GM10266 (cell line): ENCODE results near the gene STK32C.
"Not testable (repeated sequence)": the region's sequence is repeated elsewhere in the genome, so short reads cannot be mapped to it uniquely, and the experiment has no call there.

Experiments
- DNase-seq: peaks from one replicate; pipeline ENCODE4 v3.0.0; 2012; ENCODE audit errors: extremely low spot score
- CTCF ChIP-seq: IDR thresholded peaks from 2 replicates; pipeline ENCODE4 v1.5.1; 2012; ENCODE audit warnings: mild to moderate bottlenecking, low read depth; ENCODE audit not compliant: control insufficient read depth, insufficient read depth; ENCODE audit errors: missing control alignments

Gene STK32C

DNA sequence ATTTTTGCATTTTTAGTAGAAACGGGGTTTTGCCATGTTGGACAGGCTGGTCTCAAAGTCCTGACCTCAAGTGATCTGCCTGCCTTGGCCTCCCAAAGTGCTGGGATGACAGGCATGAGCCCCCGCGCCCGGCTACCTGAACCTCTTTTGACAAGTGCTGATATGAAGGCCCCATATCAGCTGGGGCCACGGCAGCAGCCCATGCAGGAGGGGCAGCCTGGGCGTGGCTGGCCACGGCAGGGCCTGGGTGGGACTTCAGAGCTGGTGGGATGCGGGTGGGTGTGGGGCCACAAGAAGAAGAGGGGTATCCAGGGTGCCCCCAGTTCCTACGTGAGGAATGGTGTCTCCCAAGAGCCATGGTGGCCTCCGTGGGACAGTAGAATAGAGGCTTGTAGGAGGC is 31.1 kb upstream of the STK32C start:
- TF ChIP-seq CTCF, result no peak
- DNase-seq, result no peak

DNA sequence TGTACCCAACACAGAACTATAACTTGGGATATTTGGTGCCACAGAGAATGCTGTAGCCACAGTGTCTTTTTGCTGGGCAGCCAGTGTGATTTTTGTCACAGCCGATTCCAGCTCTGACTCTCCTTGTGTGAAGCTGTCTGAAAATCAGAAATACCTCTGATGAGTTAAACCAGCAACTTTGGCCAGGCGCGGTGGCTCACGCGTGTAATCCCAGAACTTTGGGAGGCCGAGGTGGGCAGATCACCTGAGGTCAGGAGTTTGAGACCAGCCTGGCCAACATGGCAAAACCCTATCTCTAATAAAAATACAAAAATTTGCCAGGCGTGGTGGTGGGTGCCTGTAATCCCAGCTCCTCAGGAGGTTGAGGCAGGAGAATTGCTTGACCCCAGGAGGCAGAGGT is 30.1 kb upstream of the STK32C start:
- not testable (repeated sequence) for DNase-seq

DNA sequence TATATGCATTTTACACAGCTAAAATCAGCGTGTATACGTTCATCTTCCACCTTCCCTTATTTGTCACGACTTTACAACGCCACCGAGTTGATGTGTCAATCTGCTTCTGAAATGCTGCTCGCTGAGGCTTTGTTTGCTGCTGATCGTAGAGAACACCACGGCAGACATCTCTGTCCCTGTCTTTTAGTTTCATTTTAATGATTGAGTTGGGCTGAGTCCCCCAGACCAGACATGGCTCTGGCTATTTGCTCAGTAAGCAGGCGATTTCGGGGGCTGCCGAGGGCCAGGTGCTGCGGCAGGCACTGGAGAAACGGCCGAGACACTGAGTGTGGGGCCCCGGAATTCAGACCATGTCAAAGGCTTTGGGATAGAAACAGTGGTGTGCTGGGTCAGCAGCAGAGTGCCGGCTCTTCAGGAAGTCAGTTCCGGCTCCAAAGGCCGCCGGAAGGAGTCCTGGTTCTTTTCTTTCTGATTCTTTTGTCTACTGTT is 29.2 kb upstream of the STK32C start:
- DNase-seq, result no peak
- TF ChIP-seq CTCF, result no peak

- no peak for TF ChIP-seq CTCF
- DNase-seq, result no peak
Measured at GRCh38 chr10:132336064-132336746, 28.5 kb upstream of the STK32C start.

DNA sequence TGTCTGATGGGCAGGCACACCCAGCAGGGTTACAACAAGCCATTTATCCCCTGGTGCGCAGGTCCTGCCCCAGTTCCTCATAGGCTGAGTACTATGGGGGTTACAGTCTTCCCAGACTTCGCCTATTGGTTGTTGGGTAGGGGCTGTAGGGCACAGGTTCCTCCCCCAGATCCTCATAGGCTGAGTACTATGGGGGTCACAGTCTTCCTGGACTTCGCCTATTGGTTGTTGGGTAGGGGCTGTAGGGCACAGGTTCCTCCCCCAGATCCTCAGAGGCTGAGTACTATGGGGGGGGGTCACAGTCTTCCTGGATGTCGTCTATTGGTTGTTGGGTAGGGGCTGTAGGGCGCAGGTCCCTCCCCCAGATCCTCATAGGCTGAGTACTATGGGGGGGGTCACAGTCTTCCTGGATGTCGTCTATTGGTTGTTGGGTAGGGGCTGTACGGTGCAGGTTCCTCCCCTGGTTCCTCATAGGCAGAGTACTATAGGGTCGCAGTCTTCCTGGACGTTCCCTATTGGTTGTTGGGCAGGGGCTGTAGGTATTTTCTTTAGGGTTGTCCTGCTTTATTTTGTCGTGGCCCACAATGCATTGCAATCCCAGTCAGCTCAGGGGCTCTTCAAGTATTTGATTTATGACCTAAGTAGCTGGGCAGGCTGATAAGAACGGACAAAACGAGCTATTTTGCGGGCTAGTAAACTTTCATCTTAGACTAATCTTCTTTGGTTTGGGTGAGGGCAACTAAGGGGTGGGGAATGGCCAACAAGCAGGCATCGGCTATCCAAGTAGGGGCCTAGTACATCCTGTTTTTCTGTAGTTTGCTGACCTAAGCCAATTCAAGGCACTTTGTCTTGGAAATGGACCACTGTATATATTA is 27.7 kb upstream of the STK32C start:
- no peak for TF ChIP-seq CTCF
- peak; percentile 88 for DNase-seq

DNA sequence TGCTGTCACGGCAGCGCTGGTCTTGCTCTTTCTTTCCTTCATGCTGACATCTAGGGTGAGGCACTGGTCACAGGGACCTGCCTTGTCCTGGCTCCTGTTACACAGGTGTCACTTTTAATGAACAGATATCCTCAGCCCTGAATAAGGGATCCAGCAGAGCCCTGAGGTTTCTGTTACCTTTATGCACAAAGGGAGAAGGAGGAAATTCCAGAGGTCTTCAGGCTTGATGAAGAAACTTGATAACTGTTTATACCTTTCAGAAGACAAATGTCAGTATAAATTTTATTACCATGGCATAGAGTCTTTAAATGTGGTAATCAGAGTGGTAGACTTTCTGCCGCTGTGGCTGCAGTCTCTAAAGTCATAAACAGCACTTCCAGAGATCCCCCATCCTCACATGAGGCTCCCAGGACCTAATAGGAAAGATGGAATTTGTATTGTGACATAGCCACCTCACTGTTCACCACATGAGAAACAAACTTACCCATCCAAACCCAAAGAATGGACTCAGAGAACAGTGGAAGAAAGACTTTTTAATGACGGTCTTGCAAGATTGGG is 27.0 kb upstream of the STK32C start:
- no peak for TF ChIP-seq CTCF
- DNase-seq, result no peak

- DNase-seq, result no peak
- no peak for TF ChIP-seq CTCF
Measured at GRCh38 chr10:132333386-132333785, 25.6 kb upstream of the STK32C start.

DNA sequence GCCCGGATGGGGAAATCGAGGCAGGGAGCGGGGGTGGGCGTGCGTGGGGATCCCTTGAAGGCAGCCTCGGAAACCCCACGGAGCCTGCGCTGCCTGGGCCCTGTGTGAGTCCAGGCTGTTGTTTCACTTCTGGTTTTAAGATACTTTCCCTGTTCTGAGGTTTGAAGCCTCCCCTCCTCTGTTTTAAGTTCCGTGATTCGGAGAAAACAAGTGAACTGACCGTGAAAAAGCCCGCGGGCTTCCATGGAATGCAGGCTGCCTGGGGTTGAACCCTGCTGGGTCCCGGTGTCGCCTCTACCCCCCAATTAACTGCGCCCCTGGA is 24.6 kb upstream of the STK32C start:
- no peak for DNase-seq
- TF ChIP-seq CTCF, result no peak
